Myocyte (in vitro differentiated cells): ENCODE results near the gene SAPCD1. TPM values are rescaled to one million over a fixed set of nuclear protein-coding genes. Genes with fewer than 3 reads are reported as not detected.

Source experiments
- DNase-seq: peaks from one replicate; pipeline ENCODE4 v3.0.0-alpha.2; 2012; ENCODE audit warnings: low read depth
- total RNA-seq: library from RNA; depleted of rRNA; stranded (reverse); fragments of >200 nt; gene quantifications from 2 replicates; pipeline ENCODE4 v1.2.3, GENCODE V29; 2014

Gene SAPCD1
- total RNA-seq, 1 donor from 2014 or later, result not detected

GRCh38 chr6:31749301-31750036, 13.0 kb upstream of the SAPCD1 start:
- DNase-seq, result no peak

- DNase-seq, result no peak
These were observed 11.9 kb upstream of the SAPCD1 start for GRCh38 chr6:31750411-31751022.

- no peak for DNase-seq
These were observed 9.6 kb upstream of the SAPCD1 start for GRCh38 chr6:31752739-31753319.

GRCh38 chr6:31758281-31758680, 4.2 kb upstream of the SAPCD1 start:
- no peak for DNase-seq

GRCh38 chr6:31760790-31761189, 1.7 kb upstream of the SAPCD1 start:
- no peak for DNase-seq

GRCh38 chr6:31761343-31761742, 1.1 kb upstream of the SAPCD1 start:
- no peak for DNase-seq

- no peak for DNase-seq
These were observed 592 bp downstream of the SAPCD1 start for GRCh38 chr6:31762878-31763618.

- DNase-seq, result peak; percentile 82
These were observed 1.1 kb downstream of the SAPCD1 start for GRCh38 chr6:31763619-31763940.

- DNase-seq, result no peak
These were observed 1.7 kb downstream of the SAPCD1 start for GRCh38 chr6:31764198-31764597.

GRCh38 chr6:31765559-31765909, 3.1 kb downstream of the SAPCD1 start:
- DNase-seq, result no peak

- DNase-seq, result peak; percentile 13
These were observed 3.7 kb downstream of the SAPCD1 start for GRCh38 chr6:31765910-31766794.

GRCh38 chr6:31767096-31767645, 4.7 kb downstream of the SAPCD1 start:
- DNase-seq, result no peak

- no peak for DNase-seq
These were observed 6.2 kb downstream of the SAPCD1 start for GRCh38 chr6:31768363-31769257.

- DNase-seq, result peak; percentile 65
These were observed 7.4 kb downstream of the SAPCD1 start for GRCh38 chr6:31769684-31770371.

GRCh38 chr6:31770860-31771259, 8.4 kb downstream of the SAPCD1 start:
- no peak for DNase-seq

GRCh38 chr6:31771992-31772358, 9.5 kb downstream of the SAPCD1 start:
- DNase-seq, result no peak

- DNase-seq, result no peak
These were observed 12.7 kb downstream of the SAPCD1 start for GRCh38 chr6:31775184-31775583.

GRCh38 chr6:31775633-31776484, 13.4 kb downstream of the SAPCD1 start:
- no peak for DNase-seq
